Loucy (cell line): ENCODE results near the gene WDR12.
A peak's percentile ranks its signal among the peaks of the same experiment; 100 is the strongest.

Source experiments
- H2AFZ ChIP-seq: fragments of 200-600 bp; sonication (generic); 2 replicates; pipeline ENCODE4 v1.6.0; 2016; ENCODE audit warnings: antibody characterized with exemption, mild to moderate bottlenecking, low read length, moderate library complexity
- H3F3A ChIP-seq: fragments of 200-600 bp; 2 replicates; pipeline ENCODE4 v1.6.0; 2016; ENCODE audit warnings: antibody characterized with exemption, low read depth, mild to moderate bottlenecking
- H3K27me3 ChIP-seq: fragments of 200-600 bp; sonication (generic); 2 replicates; pipeline ENCODE4 v1.6.1; 2014; ENCODE audit warnings: low read length, mild to moderate bottlenecking; ENCODE audit not compliant: insufficient read depth, poor library complexity, severe bottlenecking
- H3K36me3 ChIP-seq: fragments of 200-600 bp; sonication (generic); 2 replicates; pipeline ENCODE4 v1.6.1; 2016; ENCODE audit warnings: low read length; ENCODE audit not compliant: insufficient read depth
- H3K4me1 ChIP-seq: fragments of 200-600 bp; sonication (generic); 2 replicates; pipeline ENCODE4 v1.5.1; 2014; ENCODE audit warnings: low read length, mild to moderate bottlenecking; ENCODE audit not compliant: insufficient read depth, poor library complexity, severe bottlenecking
- H3K4me2 ChIP-seq: fragments of 200-600 bp; sonication (generic); 2 replicates; pipeline ENCODE4 v1.6.0; 2014; ENCODE audit warnings: antibody characterized with exemption, low read length, low read depth, mild to moderate bottlenecking; ENCODE audit not compliant: poor library complexity, severe bottlenecking
- H3K4me3 ChIP-seq: fragments of 200-600 bp; sonication (generic); 2 replicates; pipeline ENCODE4 v1.5.1; 2014; ENCODE audit warnings: low read length, mild to moderate bottlenecking, mixed read lengths; ENCODE audit not compliant: poor library complexity, severe bottlenecking
- H3K79me2 ChIP-seq: fragments of 200-600 bp; sonication (generic); 2 replicates; pipeline ENCODE4 v1.6.1; 2014; ENCODE audit warnings: low read length; ENCODE audit not compliant: insufficient read depth
- H3K9ac ChIP-seq: fragments of 200-600 bp; sonication (generic); 2 replicates; pipeline ENCODE4 v1.6.0; 2014; ENCODE audit warnings: mild to moderate bottlenecking, low read depth, low read length, moderate library complexity; ENCODE audit not compliant: poor library complexity, severe bottlenecking
- H3K9me2 ChIP-seq: fragments of 200-600 bp; sonication (generic); replicated peaks from 2 replicates; pipeline ENCODE4 v1.6.1; 2016; ENCODE audit warnings: low read depth, low read length, mixed read lengths
- H3K9me3 ChIP-seq: fragments of 200-600 bp; sonication (generic); 2 replicates; pipeline ENCODE4 v1.6.1; 2014; ENCODE audit warnings: mild to moderate bottlenecking, antibody characterized with exemption, low read length, low read depth; ENCODE audit not compliant: insufficient read depth
- H4K20me1 ChIP-seq: fragments of 200-600 bp; sonication (generic); 2 replicates; pipeline ENCODE4 v1.6.0; 2014; ENCODE audit warnings: antibody characterized with exemption, low read length, mild to moderate bottlenecking; ENCODE audit not compliant: insufficient read depth, poor library complexity, severe bottlenecking
- EZH2phosphoT487 ChIP-seq: fragments of 200-600 bp; IDR thresholded peaks from 2 replicates; pipeline ENCODE4 v1.6.1; 2018; ENCODE audit warnings: antibody characterized with exemption, mild to moderate bottlenecking, moderate library complexity, borderline replicate concordance
- TF ChIP-seq, protein P1 (sequence below): fragments of 200-600 bp; sonication (generic); conservative IDR thresholded peaks from 2 replicates; pipeline ENCODE4 v1.5.1; 2014; ENCODE audit warnings: mild to moderate bottlenecking, antibody characterized with exemption, low read length

Gene WDR12

DNA sequence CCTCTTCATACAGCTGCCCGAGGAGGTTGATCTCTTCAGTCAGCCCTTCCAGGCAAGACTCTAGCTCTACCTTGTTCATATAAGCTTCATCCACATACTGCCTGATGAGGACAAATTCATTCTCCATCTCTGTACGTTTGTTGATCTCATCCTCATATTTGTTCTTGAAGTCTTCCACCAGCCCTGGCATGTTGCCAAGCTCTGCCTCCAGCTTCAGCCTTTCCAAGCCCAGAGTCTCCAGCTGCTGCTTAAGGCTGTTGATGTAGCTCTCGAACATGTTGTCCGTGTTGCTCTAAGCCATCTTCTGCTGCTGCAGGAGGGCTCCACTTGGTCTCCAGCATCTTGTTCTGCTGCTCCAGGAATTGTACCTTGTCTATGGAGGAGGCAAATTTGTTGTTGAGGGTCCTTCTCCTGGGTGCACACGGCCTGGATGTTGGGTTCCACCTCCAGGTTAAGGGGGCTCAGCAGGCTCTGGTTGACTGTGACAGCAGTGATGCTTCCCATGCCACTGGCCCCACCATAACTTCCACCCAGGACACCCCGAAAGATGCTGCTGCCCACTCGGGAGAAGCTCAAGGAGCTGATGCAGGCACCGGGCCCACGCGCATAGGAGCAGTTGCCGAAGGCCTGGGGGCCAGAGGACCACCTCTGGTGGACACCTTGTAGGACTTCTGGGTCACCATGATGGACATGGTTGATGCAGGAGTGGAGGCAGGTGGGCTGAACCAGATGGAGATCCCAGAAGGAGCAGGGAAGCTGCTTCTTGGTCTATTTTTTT lies 70.2 kb downstream of the WDR12 start:
- no peaks in the 10 kb centered on the region for H3F3A ChIP-seq
- H3K4me2 ChIP-seq: no peak overlapping the region
- no peaks in the 10 kb centered on the region for H3K9me2 ChIP-seq
- H3K4me3 ChIP-seq: no peak overlapping the region
- H3K79me2 ChIP-seq: no peaks in the 10 kb centered on the region
- no peaks in the 10 kb centered on the region for H3K27me3 ChIP-seq
- no peak for TF ChIP-seq EZH2phosphoT487
- TF ChIP-seq, protein P1, sequence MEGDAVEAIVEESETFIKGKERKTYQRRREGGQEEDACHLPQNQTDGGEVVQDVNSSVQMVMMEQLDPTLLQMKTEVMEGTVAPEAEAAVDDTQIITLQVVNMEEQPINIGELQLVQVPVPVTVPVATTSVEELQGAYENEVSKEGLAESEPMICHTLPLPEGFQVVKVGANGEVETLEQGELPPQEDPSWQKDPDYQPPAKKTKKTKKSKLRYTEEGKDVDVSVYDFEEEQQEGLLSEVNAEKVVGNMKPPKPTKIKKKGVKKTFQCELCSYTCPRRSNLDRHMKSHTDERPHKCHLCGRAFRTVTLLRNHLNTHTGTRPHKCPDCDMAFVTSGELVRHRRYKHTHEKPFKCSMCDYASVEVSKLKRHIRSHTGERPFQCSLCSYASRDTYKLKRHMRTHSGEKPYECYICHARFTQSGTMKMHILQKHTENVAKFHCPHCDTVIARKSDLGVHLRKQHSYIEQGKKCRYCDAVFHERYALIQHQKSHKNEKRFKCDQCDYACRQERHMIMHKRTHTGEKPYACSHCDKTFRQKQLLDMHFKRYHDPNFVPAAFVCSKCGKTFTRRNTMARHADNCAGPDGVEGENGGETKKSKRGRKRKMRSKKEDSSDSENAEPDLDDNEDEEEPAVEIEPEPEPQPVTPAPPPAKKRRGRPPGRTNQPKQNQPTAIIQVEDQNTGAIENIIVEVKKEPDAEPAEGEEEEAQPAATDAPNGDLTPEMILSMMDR: no peak
- no peak overlapping the region for H2AFZ ChIP-seq
- H3K9ac ChIP-seq: no peak overlapping the region
- no peaks in the 10 kb centered on the region for H3K4me1 ChIP-seq
- H3K9me3 ChIP-seq: peaks cover 10% of the 10 kb centered on the region; the same call in 1 of the 2 replicates
- no peaks in the 10 kb centered on the region for H4K20me1 ChIP-seq
- no peaks in the 10 kb centered on the region for H3K36me3 ChIP-seq

DNA sequence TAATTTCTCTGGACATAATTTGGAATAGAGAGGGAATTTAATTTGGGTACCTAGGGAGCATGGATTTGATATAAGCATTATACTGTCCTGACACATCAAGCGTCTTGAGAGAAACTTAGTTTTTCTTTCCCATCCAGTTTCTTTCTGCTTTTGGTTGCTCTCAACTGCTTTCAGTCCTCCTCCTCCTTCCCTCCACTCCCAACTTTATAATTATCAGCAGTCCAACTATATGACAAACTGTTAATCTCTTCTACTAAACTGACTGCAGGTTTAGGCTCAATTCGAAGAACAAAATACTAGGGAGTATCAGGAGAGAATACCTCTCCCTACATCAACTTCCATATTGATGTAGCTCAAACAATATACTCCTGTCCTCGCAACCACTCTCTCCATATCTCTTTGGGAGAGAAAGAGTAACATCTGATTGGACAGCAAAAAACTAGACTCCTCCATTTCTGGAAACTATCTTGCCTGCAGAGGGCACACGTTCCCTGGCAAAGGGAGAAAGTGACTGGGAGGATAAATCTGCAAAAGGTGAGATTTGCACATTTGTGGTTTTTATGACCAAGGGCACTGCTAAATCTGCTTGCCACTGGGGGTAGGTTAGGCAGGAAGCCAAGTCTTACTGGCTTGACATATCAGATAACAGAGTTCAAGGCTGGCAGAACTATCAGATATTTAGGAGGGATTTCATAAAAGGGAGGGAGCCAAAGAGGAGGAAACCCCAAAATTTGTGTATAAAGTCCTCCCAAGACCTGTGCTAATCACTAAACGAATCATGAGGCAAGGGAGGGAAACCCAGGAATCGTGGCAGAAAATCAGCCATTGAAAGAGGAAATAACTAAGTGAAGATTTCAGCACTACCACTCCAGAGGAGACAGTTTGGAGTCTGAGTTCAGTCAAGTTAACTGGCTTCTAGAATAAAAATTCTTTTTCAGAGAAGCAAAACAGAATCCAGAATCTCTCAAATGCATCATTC lies 79.9 kb downstream of the WDR12 start:
- no peaks in the 10 kb centered on the region for H3K79me2 ChIP-seq
- no peaks in the 10 kb centered on the region for H3F3A ChIP-seq
- H3K9ac ChIP-seq: no peak overlapping the region
- H4K20me1 ChIP-seq: peaks cover 3% of the 10 kb centered on the region
- no peaks in the 10 kb centered on the region for H3K36me3 ChIP-seq
- no peak overlapping the region for H3K4me3 ChIP-seq
- H3K9me2 ChIP-seq: no peaks in the 10 kb centered on the region
- H2AFZ ChIP-seq: no peak overlapping the region
- peak overlapping the region; percentile 54 for H3K4me2 ChIP-seq
- no peaks in the 10 kb centered on the region for H3K9me3 ChIP-seq
- no peaks in the 10 kb centered on the region for H3K27me3 ChIP-seq
- peaks cover 5% of the 10 kb centered on the region for H3K4me1 ChIP-seq
- TF ChIP-seq, protein P1: peak; percentile 92
- TF ChIP-seq EZH2phosphoT487: no peak

DNA sequence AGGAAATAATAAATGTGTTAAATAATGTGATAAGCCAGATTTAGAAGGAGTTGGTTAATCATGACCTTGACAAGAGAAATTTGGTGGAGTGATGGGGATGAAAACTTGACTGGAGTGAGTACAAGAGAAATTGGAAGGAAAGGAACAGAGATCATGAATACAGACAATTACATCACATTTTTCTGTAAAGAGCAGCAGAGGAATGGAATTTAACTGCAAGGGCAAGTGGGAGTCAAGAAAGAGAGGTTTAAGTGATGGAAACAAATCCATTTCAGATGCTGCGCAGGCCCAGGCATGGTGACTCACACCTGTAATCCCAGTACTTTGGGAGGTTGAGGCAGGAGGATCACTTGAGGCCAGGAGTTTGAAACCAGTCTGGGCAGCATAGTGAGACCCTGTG lies 86.6 kb downstream of the WDR12 start:
- H3K9me3 ChIP-seq: no peaks in the 10 kb centered on the region
- no peaks in the 10 kb centered on the region for H3K27me3 ChIP-seq
- no peak overlapping the region for H3K4me3 ChIP-seq
- H3F3A ChIP-seq: no peaks in the 10 kb centered on the region
- no peak overlapping the region for H2AFZ ChIP-seq
- H3K4me2 ChIP-seq: no peak overlapping the region
- TF ChIP-seq, protein P1: no peak
- no peak for TF ChIP-seq EZH2phosphoT487
- H3K4me1 ChIP-seq: no peaks in the 10 kb centered on the region
- H4K20me1 ChIP-seq: no peaks in the 10 kb centered on the region
- H3K36me3 ChIP-seq: no peaks in the 10 kb centered on the region
- no peaks in the 10 kb centered on the region for H3K79me2 ChIP-seq
- no peak overlapping the region for H3K9ac ChIP-seq
- H3K9me2 ChIP-seq: no peaks in the 10 kb centered on the region
